ENCODE results near the gene SLC35C1.

GRCh38 chr11:45795379-45795778 lies 9.6 kb upstream of the SLC35C1 start:
- TF ChIP-seq CTCF (IDR thresholded peaks at IDR 0.05) = no peak
- no peak for TF ChIP-seq EZH2 (IDR thresholded peaks at IDR 0.05; ENCODE audit: borderline replicate concordance, insufficient read depth, low read depth, low read length, poor library complexity, severe bottlenecking)

All from B cell (primary cell).